H1 (cell line): Measurements from ENCODE around the gene MT1B. TPM values are rescaled to one million over a fixed set of nuclear protein-coding genes. Genes with fewer than 3 reads are reported as not detected.

Source experiments
- E2F6 ChIP-seq: IDR thresholded peaks from 2 replicates; pipeline ENCODE4 v1.6.1; 2012; ENCODE audit warnings: inconsistent platforms
- polyA plus RNA-seq, 7 experiments: library from polyadenylated mRNA; depleted of rRNA in 3 of 7; stranded (reverse) in 5 of 7; unstranded in 2 of 7; fragments of >200 nt in 5 of 7; fragments of 200-250 nt in 2 of 7; gene quantifications; 1 replicate in 5 of 7; 2 replicates in 1 of 7; 4 replicates in 1 of 7; pipeline versions ENCODE4 v1.2.1 to v1.2.3, GENCODE V29; 2011 to 2013; ENCODE audit warnings: missing spikeins in 2 of 7, mixed read lengths in 2 of 7
- total RNA-seq: library from RNA; stranded (reverse); fragmentation: NEBNext Ultra II Directional; extraction: Animal tissue kit (Norgen Biotek cat#: 25700); gene quantifications from 2 replicates; pipeline ENCODE4 v1.2.1, GENCODE V29; 2021

MT1B gene
- total and polyA plus RNA-seq, 2 of the 8 experiments (the other 6 are each of a cell fraction or from before 2014, with no cell fraction given) = not detected

GRCh38 chr16:56690420-56691122, 38.9 kb downstream of the MT1B start (continued):
- no peak for TF ChIP-seq E2F6
- TF ChIP-seq, all 59 proteins: peak for 0
